ENCODE results near the gene TTLL10.

The TTLL10 gene

DNA sequence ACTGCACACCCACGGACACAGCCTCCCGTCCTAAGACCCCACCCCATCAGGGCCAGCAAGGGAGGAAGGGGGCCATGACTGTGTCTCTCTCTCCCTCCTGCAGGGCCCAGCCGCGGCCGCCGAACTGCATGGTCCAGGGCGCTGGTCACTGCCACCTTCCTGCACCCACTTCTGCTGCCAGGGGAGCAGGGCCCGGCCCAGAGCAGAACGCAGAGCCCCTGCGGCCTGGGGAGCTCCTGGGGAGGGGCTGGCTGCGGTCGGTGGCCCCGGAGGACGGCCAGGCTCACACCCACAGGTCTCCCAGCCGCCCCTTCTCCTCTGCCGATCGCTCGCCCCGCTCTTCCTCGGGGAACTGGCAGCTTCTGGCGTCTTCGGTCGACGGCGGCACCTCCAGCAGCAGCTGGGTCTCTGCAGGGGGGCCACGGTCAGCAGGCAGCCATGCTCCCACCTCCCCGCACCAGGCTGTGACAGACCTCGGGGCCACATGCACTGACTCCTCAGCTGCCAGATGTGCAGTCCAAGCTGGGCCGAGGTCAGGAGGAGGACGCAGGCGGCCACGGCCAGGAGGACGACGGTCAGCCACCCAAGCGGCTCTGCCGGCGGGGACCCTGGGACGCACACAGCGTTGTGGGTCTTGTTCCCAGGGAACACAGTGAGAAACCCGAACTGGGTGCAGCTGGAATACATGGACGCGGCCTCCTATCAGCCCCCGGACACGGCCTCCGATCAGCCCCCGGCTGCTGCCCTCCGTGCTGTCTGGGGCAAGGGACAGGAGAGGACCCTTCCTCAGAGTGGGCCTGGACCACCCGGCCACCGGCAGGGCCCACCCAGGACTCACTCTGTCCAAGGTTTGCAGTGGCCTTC is 30.1 kb downstream of the TTLL10 start:
- DNase-seq (ENCODE audit: extremely low read depth in 1 of 2, low read depth in 1 of 2) = no peak

DNA sequence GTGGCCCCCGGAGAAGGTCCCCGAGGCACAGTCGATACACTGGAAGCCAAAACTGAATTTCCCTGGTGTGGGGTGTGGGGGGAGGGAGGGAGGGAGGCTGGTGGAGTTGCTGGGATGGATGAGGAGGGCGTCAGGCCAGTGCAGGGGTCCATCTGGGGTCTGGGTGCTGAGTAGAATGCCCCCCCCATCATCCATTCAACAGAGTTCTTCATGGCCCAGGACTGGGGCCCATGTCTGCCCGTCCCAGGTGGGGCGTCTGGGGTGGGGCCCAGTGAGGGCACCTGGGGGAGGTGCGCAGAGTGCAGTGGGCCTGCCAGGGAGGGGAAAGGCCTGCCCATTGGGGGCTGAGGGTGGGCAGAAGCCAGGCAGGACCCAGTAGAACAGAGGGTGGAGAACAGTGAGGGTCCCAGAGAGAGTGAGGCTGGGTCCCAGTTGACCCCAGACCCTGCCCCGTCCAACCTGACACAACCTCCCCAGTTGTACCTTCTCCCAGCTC is 30.8 kb downstream of the TTLL10 start:
- no peak for DNase-seq (ENCODE audit: extremely low read depth in 1 of 2, low read depth in 1 of 2)

DNA sequence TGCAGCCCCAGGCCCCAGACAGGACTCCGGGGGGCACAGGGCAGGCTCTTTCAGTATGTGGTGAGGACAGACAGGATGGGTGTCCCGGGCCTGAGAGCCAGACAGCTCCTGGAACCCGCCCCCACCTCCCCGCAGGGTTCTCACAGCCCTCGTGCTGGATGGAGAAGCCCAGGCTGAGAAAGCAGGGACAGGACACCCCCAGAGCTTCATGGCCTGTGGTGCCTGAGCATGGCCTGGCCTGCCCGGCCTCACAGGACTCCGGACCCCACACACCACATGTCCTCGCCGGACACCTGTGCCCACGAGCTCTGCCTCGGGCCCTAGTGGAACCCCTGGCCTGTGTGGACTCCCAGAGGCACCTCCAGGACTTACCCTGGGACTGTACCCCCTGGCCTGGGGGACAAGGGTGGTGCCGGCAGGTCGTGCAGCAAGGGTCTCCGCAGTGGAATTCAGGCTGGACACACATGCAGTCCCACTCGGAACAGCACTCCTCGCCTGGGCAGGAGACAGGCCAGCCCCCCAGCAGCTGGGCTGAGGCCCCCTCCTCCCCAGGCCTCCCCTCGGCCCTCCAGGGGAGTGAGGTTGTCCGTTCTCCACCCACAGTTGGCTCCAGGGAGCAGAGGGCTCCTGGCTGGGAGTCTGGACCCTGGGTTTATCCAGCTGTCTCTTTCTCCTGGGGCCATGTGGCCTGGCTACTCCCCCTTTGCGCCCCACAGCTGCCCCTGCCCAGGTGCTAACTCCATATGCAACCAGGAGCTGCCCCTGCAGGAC is 31.5 kb downstream of the TTLL10 start:
- no peak for DNase-seq (ENCODE audit: extremely low read depth in 1 of 2, low read depth in 1 of 2)

DNA sequence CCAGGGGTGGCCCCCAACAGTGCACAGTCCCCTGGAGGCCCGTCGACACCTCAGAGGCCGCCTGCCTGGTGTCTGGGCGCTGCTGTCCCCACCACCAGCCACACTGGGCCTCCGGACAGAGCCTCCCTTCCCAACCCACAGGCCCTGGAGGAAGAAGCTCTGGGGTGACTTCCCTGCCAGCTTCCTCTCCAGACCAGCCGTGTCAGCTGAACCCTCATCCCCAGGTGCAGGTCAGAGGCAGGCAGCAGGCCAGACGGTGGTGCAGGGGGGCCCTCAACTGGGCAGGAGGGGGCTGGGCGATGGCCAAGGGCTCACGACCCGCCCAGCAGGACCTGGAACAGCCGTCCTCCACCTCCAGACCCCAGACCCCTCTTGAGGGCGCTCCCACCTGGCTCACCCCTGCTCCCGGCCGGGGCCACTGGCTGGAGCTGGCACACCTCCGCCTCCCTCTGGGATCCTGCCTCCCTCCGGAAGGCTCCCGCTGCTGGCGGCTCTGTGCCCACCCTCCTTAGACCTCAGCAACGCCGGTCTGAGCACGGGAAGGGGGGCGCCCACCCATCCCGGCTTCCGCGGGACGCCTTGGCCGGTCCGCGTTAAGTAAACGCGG is 32.2 kb downstream of the TTLL10 start:
- no peak for DNase-seq (ENCODE audit: extremely low read depth in 1 of 2, low read depth in 1 of 2)

DNA sequence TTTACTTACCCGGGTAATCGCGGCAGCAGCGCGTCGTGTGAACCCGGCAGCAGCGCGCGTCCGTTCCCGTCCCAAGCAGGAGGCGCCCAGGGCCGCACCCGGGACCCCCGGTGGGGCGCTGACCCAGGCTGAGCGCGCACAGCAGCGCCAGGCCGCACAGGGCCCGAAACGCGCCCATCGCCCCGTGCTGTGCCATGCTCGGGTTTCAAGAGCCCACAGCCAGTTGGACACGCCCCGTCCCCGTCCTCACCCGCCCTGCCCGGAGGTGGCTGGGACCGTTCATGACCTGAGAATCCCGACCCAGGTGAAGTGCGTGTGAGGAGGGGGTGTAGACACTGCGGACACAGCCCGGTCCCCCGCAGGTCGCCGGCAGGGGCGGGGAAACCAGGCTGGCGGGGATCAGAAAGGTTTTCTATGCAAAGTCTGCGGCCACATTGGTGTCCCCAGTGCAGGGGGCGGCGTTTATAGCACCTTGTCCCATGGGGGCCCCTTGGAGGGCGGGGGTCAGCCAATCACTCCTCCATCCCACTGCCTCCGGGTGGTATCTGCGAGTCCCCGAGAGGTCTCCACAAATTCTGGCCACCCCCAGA is 32.8 kb downstream of the TTLL10 start, which contains the start of gene TNFRSF18:
TNFRSF18 (minus strand) TSS at position 217 of the 590 bp plus-strand sequence; CDS start at position 196, 21 bp downstream.
- DNase-seq (ENCODE audit: extremely low read depth in 1 of 2, low read depth in 1 of 2) = no peak

GRCh38 chr1:1206966-1207531 is 33.4 kb downstream of the TTLL10 start:
- DNase-seq (ENCODE audit: extremely low read depth in 1 of 2, low read depth in 1 of 2) = no peak

GRCh38 chr1:1207571-1207892 is 33.9 kb downstream of the TTLL10 start:
- DNase-seq (ENCODE audit: extremely low read depth in 1 of 2, low read depth in 1 of 2) = no peak

DNA sequence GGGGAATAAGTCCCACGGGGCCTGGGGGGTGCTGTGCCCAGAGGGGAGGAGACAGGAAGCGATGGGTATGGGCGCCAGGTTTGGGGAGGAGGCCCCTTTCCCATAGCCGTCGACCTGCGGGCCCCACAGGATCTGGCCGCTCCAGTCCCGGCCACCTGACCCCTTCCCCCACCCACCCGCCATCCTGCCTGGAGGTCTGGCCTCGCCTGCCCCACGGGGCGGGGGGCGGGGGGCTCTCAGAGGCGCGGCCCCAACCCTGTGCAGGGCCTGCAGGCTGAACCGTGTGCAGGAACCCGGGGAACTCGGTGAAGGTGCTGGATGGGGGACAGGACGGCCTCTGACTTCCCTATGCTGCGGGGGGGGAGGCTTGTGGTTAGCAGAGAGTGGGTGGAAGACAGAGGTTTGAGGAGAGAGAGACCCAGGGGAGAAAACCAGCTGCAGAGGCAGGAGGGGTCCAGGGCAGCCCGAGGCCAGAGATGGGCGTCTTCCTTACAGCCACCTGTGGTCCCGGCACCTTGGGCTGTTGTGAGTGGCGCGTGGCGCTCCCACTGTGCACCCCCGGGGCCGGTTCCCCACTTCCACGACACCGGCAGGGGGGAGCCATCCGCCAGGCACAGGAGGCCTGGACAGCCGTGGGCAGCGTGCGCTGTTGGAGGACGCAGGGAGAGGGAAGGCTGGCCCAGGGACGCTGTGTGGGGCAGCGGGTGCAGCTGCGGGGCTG is 35.2 kb downstream of the TTLL10 start:
- no peak for DNase-seq (ENCODE audit: extremely low read depth in 1 of 2, low read depth in 1 of 2)

DNA sequence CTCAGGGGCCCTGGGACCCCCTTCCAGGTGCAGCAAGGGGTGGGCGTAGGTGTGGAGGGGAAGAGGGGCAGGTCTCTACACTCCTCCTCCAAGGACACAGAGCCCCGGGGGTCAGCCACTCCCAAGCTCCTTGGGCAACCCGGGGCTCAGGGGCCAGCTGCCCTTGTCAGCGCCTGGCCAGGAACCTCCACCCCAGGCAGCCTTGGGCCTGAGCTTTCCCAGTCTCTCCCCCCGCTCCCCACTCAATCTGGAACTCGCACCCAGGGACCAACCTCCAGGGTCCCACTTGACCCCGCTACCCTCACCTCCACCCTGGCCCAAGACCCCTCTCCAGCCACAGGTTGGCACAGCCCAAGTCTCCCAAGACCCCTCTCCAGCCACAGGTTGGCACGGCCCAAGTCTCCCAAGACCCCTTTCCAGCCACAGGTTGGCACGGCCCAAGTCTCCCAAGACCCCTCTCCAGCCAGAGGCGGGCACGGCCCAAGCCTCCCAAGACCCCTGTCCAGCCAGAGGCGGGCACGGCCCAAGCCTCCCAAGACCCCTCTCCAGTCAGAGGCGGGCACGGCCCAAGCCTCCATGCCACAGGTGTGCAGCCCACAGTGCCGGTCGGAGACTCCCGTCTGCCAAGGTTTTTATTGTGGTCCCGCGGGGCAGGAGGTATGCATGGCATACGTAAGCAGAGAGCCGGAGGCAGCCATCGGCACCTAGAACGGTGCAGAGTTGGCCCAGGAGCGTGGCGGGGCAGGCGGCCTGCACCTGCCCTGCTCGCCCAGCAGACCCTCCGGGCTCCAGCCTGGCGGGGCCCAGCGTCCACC is 37.3 kb downstream of the TTLL10 start:
- DNase-seq (ENCODE audit: extremely low read depth in 1 of 2, low read depth in 1 of 2) = no peak

- DNase-seq (ENCODE audit: extremely low read depth in 1 of 2, low read depth in 1 of 2) = no peak
Measured at GRCh38 chr1:1211541-1212441, 38.1 kb downstream of the TTLL10 start.

- DNase-seq (ENCODE audit: extremely low read depth in 1 of 2, low read depth in 1 of 2) = peak in 1 of 2 donors; percentile 39
Measured at GRCh38 chr1:1212780-1213344, 39.2 kb downstream of the TTLL10 start.

GRCh38 chr1:1213345-1214265 is 39.9 kb downstream of the TTLL10 start, which contains the start of gene TNFRSF4:
TSS of gene TNFRSF4 (minus strand) at chr1:1214153. CDS start at chr1:1214127, 26 bp downstream.
- DNase-seq (ENCODE audit: extremely low read depth in 1 of 2, low read depth in 1 of 2) = no peak

DNA sequence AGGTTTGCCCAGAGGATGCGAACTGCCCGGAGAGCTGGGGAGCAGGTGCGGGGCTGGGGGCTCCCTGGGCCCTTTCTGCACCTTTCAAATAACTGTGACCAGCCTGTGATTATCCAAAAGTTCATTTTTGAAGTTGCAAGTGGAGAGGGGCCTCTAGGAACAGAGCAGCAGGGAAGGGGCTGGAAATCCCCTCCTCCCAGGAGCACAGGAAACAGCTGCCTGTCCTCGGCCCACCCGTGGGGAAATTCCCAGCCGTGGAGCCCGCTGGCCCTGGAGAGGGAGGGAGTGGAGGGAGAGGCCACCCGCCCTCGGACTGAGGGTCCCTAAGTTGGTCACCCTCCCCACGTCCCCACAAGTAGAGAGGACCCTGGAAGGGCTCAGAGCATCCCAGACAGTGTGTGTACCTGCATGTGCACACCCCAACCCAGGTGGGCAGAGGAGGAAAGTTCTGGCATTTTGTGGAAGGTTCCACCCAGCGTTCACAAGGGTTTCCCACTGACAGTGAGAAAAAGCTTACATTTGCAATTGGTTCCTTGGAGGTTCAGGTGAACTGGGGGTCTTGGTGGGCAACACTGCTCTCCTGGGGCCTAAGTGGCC is 41.5 kb downstream of the TTLL10 start:
- no peak for DNase-seq (ENCODE audit: extremely low read depth in 1 of 2, low read depth in 1 of 2)

DNA sequence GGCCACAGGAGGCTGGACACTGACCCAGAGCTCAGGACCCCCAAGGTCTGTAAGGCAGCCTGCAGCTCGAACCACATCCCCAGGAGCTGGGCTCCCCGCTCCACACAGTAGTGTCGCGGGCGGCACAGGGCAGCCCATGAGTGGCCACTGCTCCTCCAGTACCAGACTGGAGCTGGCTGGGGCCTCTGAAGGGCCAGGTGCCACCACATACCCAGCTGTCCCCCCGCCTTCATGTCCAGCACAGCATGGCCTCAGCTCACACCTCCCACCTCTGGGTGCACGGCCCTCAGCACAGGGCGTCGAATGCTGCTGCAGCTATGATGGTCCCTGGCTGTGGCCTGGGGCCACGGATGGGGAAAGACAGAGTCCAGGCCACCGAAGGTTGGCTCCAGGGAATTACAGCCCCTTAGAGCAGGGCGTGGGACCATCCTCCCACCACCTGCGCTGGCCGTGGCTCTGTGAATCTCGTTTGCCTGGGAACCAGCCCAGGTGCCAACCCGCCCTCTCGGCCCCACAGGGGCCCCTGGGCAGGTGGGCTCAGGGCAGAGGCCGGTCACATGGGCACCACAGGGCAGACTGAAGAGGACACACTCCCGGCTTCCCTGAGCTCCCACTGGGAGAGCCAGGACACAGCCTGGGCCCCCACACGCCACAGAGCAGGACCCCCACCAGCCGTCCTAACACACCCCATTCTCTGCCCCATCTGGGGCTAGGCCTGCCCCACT is 42.4 kb downstream of the TTLL10 start:
- DNase-seq (ENCODE audit: extremely low read depth in 1 of 2, low read depth in 1 of 2) = no peak

GRCh38 chr1:1216770-1217620 is 43.3 kb downstream of the TTLL10 start:
- DNase-seq (ENCODE audit: extremely low read depth in 1 of 2, low read depth in 1 of 2) = no peak
